ENCODE results near the gene MYO16.

DNA sequence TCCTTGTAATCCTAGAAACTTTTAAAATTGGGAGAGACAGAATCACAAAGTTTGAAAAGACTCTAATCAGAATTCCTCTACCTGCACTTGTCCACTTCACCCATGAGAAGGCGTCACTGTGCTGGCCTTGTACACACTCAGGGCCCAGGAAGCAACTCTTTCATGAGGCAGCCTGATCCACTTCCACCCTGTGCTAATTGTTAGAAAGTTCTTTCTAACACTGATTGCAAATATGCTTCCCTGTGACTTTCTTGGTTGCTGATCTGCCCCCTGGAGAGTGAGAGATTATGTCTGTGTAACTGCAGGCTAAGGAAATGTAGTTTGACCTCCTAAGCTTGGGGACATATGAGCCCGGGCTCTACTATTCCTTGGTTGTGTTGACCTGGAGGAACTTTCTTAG lies 494.6 kb downstream of the MYO16 start:
- TF ChIP-seq, protein P1, sequence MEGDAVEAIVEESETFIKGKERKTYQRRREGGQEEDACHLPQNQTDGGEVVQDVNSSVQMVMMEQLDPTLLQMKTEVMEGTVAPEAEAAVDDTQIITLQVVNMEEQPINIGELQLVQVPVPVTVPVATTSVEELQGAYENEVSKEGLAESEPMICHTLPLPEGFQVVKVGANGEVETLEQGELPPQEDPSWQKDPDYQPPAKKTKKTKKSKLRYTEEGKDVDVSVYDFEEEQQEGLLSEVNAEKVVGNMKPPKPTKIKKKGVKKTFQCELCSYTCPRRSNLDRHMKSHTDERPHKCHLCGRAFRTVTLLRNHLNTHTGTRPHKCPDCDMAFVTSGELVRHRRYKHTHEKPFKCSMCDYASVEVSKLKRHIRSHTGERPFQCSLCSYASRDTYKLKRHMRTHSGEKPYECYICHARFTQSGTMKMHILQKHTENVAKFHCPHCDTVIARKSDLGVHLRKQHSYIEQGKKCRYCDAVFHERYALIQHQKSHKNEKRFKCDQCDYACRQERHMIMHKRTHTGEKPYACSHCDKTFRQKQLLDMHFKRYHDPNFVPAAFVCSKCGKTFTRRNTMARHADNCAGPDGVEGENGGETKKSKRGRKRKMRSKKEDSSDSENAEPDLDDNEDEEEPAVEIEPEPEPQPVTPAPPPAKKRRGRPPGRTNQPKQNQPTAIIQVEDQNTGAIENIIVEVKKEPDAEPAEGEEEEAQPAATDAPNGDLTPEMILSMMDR (IDR thresholded peaks at IDR 0.05; ENCODE audit: low read depth, low read length, poor library complexity, severe bottlenecking) = no peak
- no peak for TF ChIP-seq EZH2phosphoT487 (IDR thresholded peaks at IDR 0.05; ENCODE audit: borderline replicate concordance, low read length)
